Endothelial cell of umbilical vein (primary cell): Measurements from ENCODE around the gene IGFBP7. TPM values are rescaled to one million over a fixed set of nuclear protein-coding genes. Genes with fewer than 3 reads are reported as not detected.

ENCODE experiments used
- BruUV-seq: library from RNA; stranded (reverse); fragments of 400-500 nt; replicated peaks from 2 replicates; lab custom pipeline; 2021; lab: Mats Ljungman, UMichigan
- CTCF ChIA-PET: fragments of 300-600, 350-600 bp; sonication (Branson Sonifier 250); formaldehyde crosslinking; loops from one replicate; lab custom pipeline; 2021; ENCODE audit warnings: antibody characterized with exemption, inconsistent platforms; lab: Charles Lee
- POLR2A ChIA-PET: fragments of 300-600, 350-600 bp; sonication (Branson Sonifier 250); formaldehyde crosslinking; loops from one replicate; lab custom pipeline; 2021; ENCODE audit warnings: antibody characterized with exemption, inconsistent platforms; lab: Charles Lee
- DNase-seq: peaks from one replicate; pipeline ENCODE4 v3.0.0-alpha.2; 2011; ENCODE audit warnings: low read depth, low spot score
- FAIRE-seq: peaks from 2 replicates; lab custom pipeline; 2011; peaks lifted over from hg19 to GRCh38; lab: Jason Lieb, UNC
- H2AFZ ChIP-seq: 2 replicates; pipeline ENCODE4 v1.6.0; 2012; ENCODE audit warnings: low read depth, low read length, control low read depth, inconsistent platforms
- H3K27ac ChIP-seq: 2 replicates; pipeline ENCODE4 v1.5.1; 2011; ENCODE audit warnings: low read depth, mild to moderate bottlenecking, control low read depth, low read length, moderate library complexity; ENCODE audit not compliant: insufficient read depth
- H3K27me3 ChIP-seq, 2 experiments: 2 replicates each; pipeline versions ENCODE4 v1.6.0 to v1.6.1; 2011; ENCODE audit warnings: low read length in 2 of 2, mixed read lengths in 1 of 2; ENCODE audit not compliant: control insufficient read depth in 2 of 2, insufficient read depth in 2 of 2
- H3K36me3 ChIP-seq, 2 experiments: 2 replicates in 1 of 2; 3 replicates in 1 of 2; pipeline ENCODE4 v1.5.1; 2011; ENCODE audit warnings: low read length in 2 of 2, mild to moderate bottlenecking in 1 of 2, moderate library complexity in 1 of 2; ENCODE audit not compliant: control insufficient read depth in 2 of 2, insufficient read depth in 2 of 2; ENCODE audit errors: extremely low read depth in 1 of 2
- H3K4me1 ChIP-seq: 3 replicates; pipeline ENCODE4 v1.5.1; 2011; ENCODE audit warnings: mild to moderate bottlenecking, low read length; ENCODE audit not compliant: control insufficient read depth, insufficient read depth; ENCODE audit errors: extremely low read depth
- H3K4me2 ChIP-seq: 2 replicates; pipeline ENCODE4 v1.6.1; 2011; ENCODE audit warnings: low read length, control low read depth, mixed read lengths; ENCODE audit not compliant: insufficient read depth
- H3K4me3 ChIP-seq, 3 experiments: fragments of 200-600 bp in 1 of 3; sonication (generic), shearing (Covaris generic) in 1 of 3; replicated peaks in 1 of 3; 2 replicates each; pipeline ENCODE4 v1.5.1; 2011 to 2016; ENCODE audit warnings: control low read depth in 3 of 3, low read length in 3 of 3, mild to moderate bottlenecking in 2 of 3, inconsistent platforms in 1 of 3, low read depth in 1 of 3, moderate library complexity in 1 of 3; ENCODE audit not compliant: insufficient read depth in 1 of 3
- H3K79me2 ChIP-seq: 2 replicates; pipeline ENCODE4 v1.6.0; 2012; ENCODE audit warnings: low read length, inconsistent platforms; ENCODE audit not compliant: control insufficient read depth, insufficient read depth
- H3K9ac ChIP-seq: replicated peaks from 2 replicates; pipeline ENCODE3; 2011; ENCODE audit warnings: low read length, control low read depth; ENCODE audit not compliant: insufficient read depth; ENCODE audit errors: extremely low read depth
- H3K9me1 ChIP-seq: replicated peaks from 3 replicates; pipeline ENCODE4 v1.6.0; 2011; ENCODE audit warnings: mild to moderate bottlenecking, low read length; ENCODE audit not compliant: control insufficient read depth, insufficient read depth; ENCODE audit errors: extremely low read depth
- H3K9me3 ChIP-seq: replicated peaks from 2 replicates; pipeline ENCODE4 v1.5.1; 2012; ENCODE audit warnings: low read length, inconsistent platforms; ENCODE audit not compliant: control insufficient read depth, insufficient read depth
- H4K20me1 ChIP-seq: replicated peaks from 2 replicates; pipeline ENCODE3; 2011; ENCODE audit warnings: mild to moderate bottlenecking, low read length; ENCODE audit not compliant: control insufficient read depth, insufficient read depth; ENCODE audit errors: extremely low read depth
- FOS ChIP-seq: IDR thresholded peaks from 2 replicates; pipeline ENCODE4 v1.6.1; 2011; ENCODE audit warnings: mild to moderate bottlenecking, low read length, moderate library complexity, borderline replicate concordance; ENCODE audit not compliant: insufficient read depth
- GATA2 ChIP-seq: IDR thresholded peaks from 2 replicates; pipeline ENCODE4 v1.7.0; 2011; ENCODE audit warnings: low read depth, mild to moderate bottlenecking, moderate library complexity, mixed read lengths, low read length; ENCODE audit not compliant: insufficient read length, insufficient read depth
- MAX ChIP-seq: IDR thresholded peaks from 2 replicates; pipeline ENCODE4 v1.6.1; 2011; ENCODE audit not compliant: insufficient read depth, insufficient read length
- MYC ChIP-seq: IDR thresholded peaks from one replicate; pipeline ENCODE4 v1.6.1; 2011; ENCODE audit warnings: mild to moderate bottlenecking, low read depth, low read length
- POLR2A ChIP-seq: IDR thresholded peaks from 2 replicates; pipeline ENCODE4 v1.6.1; 2012; ENCODE audit warnings: low read depth, mild to moderate bottlenecking, control low read depth, low read length
- POLR2AphosphoS5 ChIP-seq: IDR thresholded peaks from 2 replicates; pipeline ENCODE4 v1.6.1; 2012; ENCODE audit warnings: low read depth, mild to moderate bottlenecking, control low read depth, low read length, moderate library complexity; ENCODE audit not compliant: insufficient read depth
- dilution Hi-C: fragments of 300-500 bp; cut with MboI; formaldehyde crosslinking; loops from one replicate; pipeline ENCODE4 v1.15.0; 2019; ENCODE audit warnings: low sequenced_read_pairs; ENCODE audit not compliant: extremely low pct_ligation_motif_present
- intact Hi-C: fragments of 100-400 bp; cut with micrococcal nuclease; formaldehyde crosslinking; loops from one replicate; pipeline ENCODE4 v1.10.0; 2022
- polyA plus RNA-seq, 4 experiments: library from polyadenylated mRNA; depleted of rRNA in 3 of 4; stranded (reverse) in 3 of 4; unstranded in 1 of 4; fragments of >200 nt; gene quantifications; 2 replicates each; pipeline versions ENCODE4 v1.2.1 to v1.2.3, GENCODE V29; 2011 to 2012; ENCODE audit warnings: missing spikeins in 1 of 4
- total RNA-seq: library from RNA; stranded (reverse); gene quantifications from 2 replicates; pipeline ENCODE4 v1.2.3, GENCODE V29; 2021

Gene IGFBP7
- total and polyA plus RNA-seq, 2 donors (not counting 3 experiments of a cell fraction or from before 2014, with no cell fraction given): 526 to 770 TPM

- ChIA-PET CTCF (interaction anchor here (0.7 to 4.7 kb wide), 5 partner anchors 24 to 67 kb away, joined by 3 to 28 read pairs (median 3); no protein-coding TSS in a partner anchor), POLR2A (interaction anchor here (4.7 kb wide), 1 partner anchor 24 kb away, joined by 15 read pairs; no protein-coding TSS in a partner anchor)
- FAIRE-seq (no peak), DNase-seq (no peak)
- Histone ChIP-seq H3K4me1 (peaks cover 45% of the 10 kb centered on the region), H2AFZ (no peak overlapping the region), H3K79me2 (peaks cover 88% of the 10 kb centered on the region), H3K27ac (peak overlapping the region; percentile 27), H3K9ac (no peak overlapping the region), H3K4me2 (peak overlapping the region; percentile 13), H3K36me3 (peaks cover 2 to 10% of the 10 kb centered on the region in 2 experiments), H4K20me1 (no peaks in the 10 kb centered on the region), H3K9me1 (no peaks in the 10 kb centered on the region), H3K9me3 (no peaks in the 10 kb centered on the region), H3K27me3 (no peaks in the 10 kb centered on the region), H3K4me3 (no peak overlapping the region)
- no TSS peak for BruUV-seq
- TF ChIP-seq POLR2A: no peak
- no peak for TF ChIP-seq FOS
- TF ChIP-seq MYC: no peak
- no peak for TF ChIP-seq MAX
- no peak for TF ChIP-seq GATA2
- no peak for TF ChIP-seq POLR2AphosphoS5
- intact Hi-C loops (no loop called here), dilution Hi-C loops (no loop called here)
Measured at GRCh38 chr4:57104706-57105560, 5.3 kb downstream of the IGFBP7 start.
